ENCODE data around the gene ABHD6. TPM values are rescaled to one million over a fixed set of nuclear protein-coding genes. Genes with fewer than 3 reads are reported as not detected.

Gene ABHD6
- total RNA-seq, 1 experiment from 2014 or later, result 2.2 TPM

DNA sequence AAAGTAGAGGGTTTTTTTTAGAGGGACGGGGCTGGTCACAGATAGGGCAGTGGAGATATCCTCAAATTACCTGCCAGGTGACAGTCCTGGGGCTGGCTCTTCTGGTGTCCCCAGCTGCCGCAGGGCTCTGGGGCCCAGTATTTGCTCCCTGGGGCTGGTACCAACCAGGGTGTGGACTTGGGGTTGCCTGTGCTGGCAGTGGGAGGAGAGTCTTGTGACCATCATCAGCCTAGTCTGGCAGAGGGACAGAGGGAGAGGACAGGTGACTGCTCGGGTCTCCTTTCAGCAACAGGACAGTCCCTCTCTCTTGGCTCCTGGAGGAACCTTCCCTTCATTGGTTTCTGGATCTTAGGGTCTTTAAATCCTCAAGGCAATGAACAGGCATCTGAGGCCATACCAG, 60.6 kb downstream of the ABHD6 start:
- H3K4ac ChIP-seq (ENCODE audit: low read depth, low read length), result no peak overlapping the region
- no peaks in the 10 kb centered on the region for H3K27me3 ChIP-seq (ENCODE audit: insufficient read depth, low read length)
- no peak overlapping the region for H4K8ac ChIP-seq (replicated peaks; ENCODE audit: insufficient read length, low read depth, low read length)
- no peak overlapping the region for H3T11ph ChIP-seq (ENCODE audit: low read length)
- H3K4me2 ChIP-seq (ENCODE audit: insufficient read depth, insufficient read length, low read length), result no peak overlapping the region
- Mint-ChIP-seq H3K4me1 (peaks cover 10 to 11% of the 10 kb centered on the region in 2 experiments), H3K36me3 (ENCODE audit: insufficient read depth in 1 of 3, low read depth in 3 of 3) (no peaks in the 10 kb centered on the region; a peak in 1 of 7 replicates), H3K4me3 (no peak overlapping the region), H3K9me3 (peaks cover 0 to 3% of the 10 kb centered on the region in 2 experiments; a peak in 1 of 5 replicates), H3K27ac (peak overlapping the region in 1 of 3 experiments; percentile 31; a peak in 1 of 7 replicates), H3K27me3 (ENCODE audit: low read depth) (peaks cover 20% of the 10 kb centered on the region)
- H3K56ac ChIP-seq (ENCODE audit: insufficient read length, low read depth, low read length), result no peak overlapping the region
- H2AFZ ChIP-seq (ENCODE audit: low read length), result no peak overlapping the region
- H3K23me2 ChIP-seq (ENCODE audit: insufficient read length, low read depth, low read length, poor library complexity, severe bottlenecking), result no peaks in the 10 kb centered on the region
- H3K9me3 ChIP-seq (ENCODE audit: control insufficient read depth, low read depth, low read length), result no peaks in the 10 kb centered on the region
- no peak overlapping the region for H2BK15ac ChIP-seq (ENCODE audit: low read depth, low read length)
- H3K18ac ChIP-seq (ENCODE audit: insufficient read length, low read depth, low read length), result no peak overlapping the region
- no peak for DNase-seq
- H3K79me1 ChIP-seq (ENCODE audit: insufficient read depth, low read depth, low read length, poor library complexity, severe bottlenecking), result no peaks in the 10 kb centered on the region
- no peaks in the 10 kb centered on the region for H4K20me1 ChIP-seq (ENCODE audit: control insufficient read depth, insufficient read depth, insufficient read length)
- H4K5ac ChIP-seq (ENCODE audit: insufficient read length, low read depth, low read length), result no peak overlapping the region
- H2AK5ac ChIP-seq (ENCODE audit: insufficient read length, low read length), result no peak overlapping the region
- no peak overlapping the region for H2BK12ac ChIP-seq (ENCODE audit: insufficient read length, low read depth, low read length)
- no peaks in the 10 kb centered on the region for H3K4me1 ChIP-seq (ENCODE audit: insufficient read depth, low read length)
- no peak overlapping the region for H2BK120ac ChIP-seq (ENCODE audit: low read depth, low read length, poor library complexity, severe bottlenecking)
- no peaks in the 10 kb centered on the region for H3K79me2 ChIP-seq (ENCODE audit: insufficient read depth, low read length)
- H4K91ac ChIP-seq (ENCODE audit: insufficient read length, low read depth, low read length), result no peak overlapping the region
- WGBS (ENCODE audit: extremely low coverage, insufficient read length, low lambda C conversion rate), result no CpG with 5 or more reads among the region's 3 CpGs
- no peak overlapping the region for H2BK20ac ChIP-seq (ENCODE audit: low read depth, low read length, poor library complexity, severe bottlenecking)
- no peak overlapping the region for H3K14ac ChIP-seq (ENCODE audit: insufficient read depth, low read length)
- H3K27ac ChIP-seq (ENCODE audit: insufficient read length, low read depth, low read length), result no peak overlapping the region
- TF ChIP-seq CTCF (conservative IDR thresholded peaks at IDR 0.05), result no peak
- no peak overlapping the region for H3K23ac ChIP-seq (ENCODE audit: insufficient read length, low read depth, low read length)
- H2BK5ac ChIP-seq (ENCODE audit: insufficient read length, low read length), result no peak overlapping the region
- H3K9ac ChIP-seq (ENCODE audit: extremely low read depth, insufficient read length, low read length), result no peak overlapping the region

All from H9 (cell line).